ENCODE results near the gene NKX2-1. TPM values are rescaled to one million over a fixed set of nuclear protein-coding genes. Genes with fewer than 3 reads are reported as not detected.
A peak's percentile ranks its signal among the peaks of the same experiment; 100 is the strongest.

Gene NKX2-1
- total and polyA plus RNA-seq, 2 donors (not counting 3 experiments of a cell fraction or from before 2014, with no cell fraction given): not detected

GRCh38 chr14:36508418-36509068, 11.5 kb downstream of the NKX2-1 start:
- H3K9ac ChIP-seq (replicated peaks; ENCODE audit: extremely low read depth, insufficient read depth, low read length): no peak overlapping the region
- no peaks in the 10 kb centered on the region for H3K9me1 ChIP-seq (replicated peaks; ENCODE audit: control insufficient read depth, extremely low read depth, insufficient read depth, low read length)
- H3K9me3 ChIP-seq (replicated peaks; ENCODE audit: control insufficient read depth, insufficient read depth, low read length): no peaks in the 10 kb centered on the region
- peaks cover 84 to 92% of the 10 kb centered on the region in 2 experiments for H3K27me3 ChIP-seq (ENCODE audit: control insufficient read depth in 2 of 2, insufficient read depth in 2 of 2, low read length in 2 of 2)
- DNase-seq (ENCODE audit: low read depth, low spot score): no peak
- no peak overlapping the region for H3K27ac ChIP-seq (ENCODE audit: insufficient read depth, low read depth, low read length)
- no peaks in the 10 kb centered on the region for H3K36me3 ChIP-seq (ENCODE audit: control insufficient read depth in 2 of 2, extremely low read depth in 1 of 2, insufficient read depth in 2 of 2, low read length in 2 of 2)
- peak; percentile 55 for TF ChIP-seq EZH2 (IDR thresholded peaks at IDR 0.05; ENCODE audit: borderline replicate concordance, low read depth, low read length, severe bottlenecking)
- no peak for TF ChIP-seq GATA2 (IDR thresholded peaks at IDR 0.05; ENCODE audit: insufficient read depth, insufficient read length, low read depth, low read length)
- dilution Hi-C loops (cut with MboI; ENCODE audit: extremely low pct_ligation_motif_present, low sequenced_read_pairs): no loop called here
- FAIRE-seq: no peak
- H3K4me1 ChIP-seq (ENCODE audit: control insufficient read depth, extremely low read depth, insufficient read depth, low read length): no peaks in the 10 kb centered on the region
- intact Hi-C loops (cut with micrococcal nuclease): no loop called here
- CTCF ChIA-PET: no interaction called here
- no peak overlapping the region for H3K4me2 ChIP-seq (ENCODE audit: insufficient read depth, low read length)
- BruUV-seq (replicated peaks): no TSS peak
- H4K20me1 ChIP-seq (replicated peaks; ENCODE audit: control insufficient read depth, extremely low read depth, insufficient read depth, low read length): no peaks in the 10 kb centered on the region
- POLR2A ChIA-PET: no interaction called here
- no peak overlapping the region for H2AFZ ChIP-seq (ENCODE audit: low read depth, low read length)
- no peak overlapping the region for H3K4me3 ChIP-seq (replicated peaks in 1 of 3; ENCODE audit: insufficient read depth in 1 of 3, low read depth in 1 of 3, low read length in 3 of 3)
- no peaks in the 10 kb centered on the region for H3K79me2 ChIP-seq (ENCODE audit: control insufficient read depth, insufficient read depth, low read length)

GRCh38 chr14:36507847-36508417, 12.1 kb downstream of the NKX2-1 start:
- H3K27me3 ChIP-seq (ENCODE audit: control insufficient read depth in 2 of 2, insufficient read depth in 2 of 2, low read length in 2 of 2): peaks cover 84 to 92% of the 10 kb centered on the region in 2 experiments
- no peak overlapping the region for H3K9ac ChIP-seq (replicated peaks; ENCODE audit: extremely low read depth, insufficient read depth, low read length)
- CTCF ChIA-PET: no interaction called here
- H3K9me1 ChIP-seq (replicated peaks; ENCODE audit: control insufficient read depth, extremely low read depth, insufficient read depth, low read length): no peaks in the 10 kb centered on the region
- intact Hi-C loops (cut with micrococcal nuclease): no loop called here
- FAIRE-seq: no peak
- H3K36me3 ChIP-seq (ENCODE audit: control insufficient read depth in 2 of 2, extremely low read depth in 1 of 2, insufficient read depth in 2 of 2, low read length in 2 of 2): no peaks in the 10 kb centered on the region
- dilution Hi-C loops (cut with MboI; ENCODE audit: extremely low pct_ligation_motif_present, low sequenced_read_pairs): no loop called here
- no TSS peak for BruUV-seq (replicated peaks)
- DNase-seq (ENCODE audit: low read depth, low spot score): no peak
- no peak overlapping the region for H3K4me2 ChIP-seq (ENCODE audit: insufficient read depth, low read length)
- POLR2A ChIA-PET: no interaction called here
- no peak overlapping the region for H3K4me3 ChIP-seq (replicated peaks in 1 of 3; ENCODE audit: insufficient read depth in 1 of 3, low read depth in 1 of 3, low read length in 3 of 3)
- H3K79me2 ChIP-seq (ENCODE audit: control insufficient read depth, insufficient read depth, low read length): no peaks in the 10 kb centered on the region
- H3K4me1 ChIP-seq (ENCODE audit: control insufficient read depth, extremely low read depth, insufficient read depth, low read length): no peaks in the 10 kb centered on the region
- no peak overlapping the region for H3K27ac ChIP-seq (ENCODE audit: insufficient read depth, low read depth, low read length)
- H4K20me1 ChIP-seq (replicated peaks; ENCODE audit: control insufficient read depth, extremely low read depth, insufficient read depth, low read length): no peaks in the 10 kb centered on the region
- H3K9me3 ChIP-seq (replicated peaks; ENCODE audit: control insufficient read depth, insufficient read depth, low read length): no peaks in the 10 kb centered on the region
- no peak for TF ChIP-seq CTCF (IDR thresholded peaks at IDR 0.05; ENCODE audit: extremely low read depth in 1 of 2, insufficient read depth in 1 of 2, low read depth in 1 of 2, low read length in 2 of 2)
- H2AFZ ChIP-seq (ENCODE audit: low read depth, low read length): no peak overlapping the region
